Endothelial cell (in vitro differentiated cells): Measurements from ENCODE around the gene BCL2L2. TPM values are rescaled to one million over a fixed set of nuclear protein-coding genes. Genes with fewer than 3 reads are reported as not detected.
"Not testable (repeated sequence)": the region's sequence is repeated elsewhere in the genome, so short reads cannot be mapped to it uniquely, and the experiment has no call there.

Experiments
- DNase-seq: peaks from one replicate; pipeline ENCODE4 v3.0.0; 2021; ENCODE audit warnings: low spot score
- H3K27ac Mint-ChIP-seq: one replicate; pipeline ENCODE4 v1.8.0; 2021; ENCODE audit warnings: mixed read lengths, inconsistent platforms; ENCODE audit not compliant: unreplicated experiment
- H3K27me3 Mint-ChIP-seq: one replicate; pipeline ENCODE4 v1.8.0; 2021; ENCODE audit warnings: mild to moderate bottlenecking, moderate library complexity, mixed read lengths, inconsistent platforms; ENCODE audit not compliant: unreplicated experiment
- H3K36me3 Mint-ChIP-seq: one replicate; pipeline ENCODE4 v1.8.0; 2021; ENCODE audit warnings: mild to moderate bottlenecking, low read depth, mixed read lengths, inconsistent platforms; ENCODE audit not compliant: unreplicated experiment
- H3K4me1 Mint-ChIP-seq: one replicate; pipeline ENCODE4 v1.8.0; 2021; ENCODE audit warnings: mild to moderate bottlenecking, mixed read lengths, inconsistent platforms; ENCODE audit not compliant: unreplicated experiment
- H3K4me3 Mint-ChIP-seq: one replicate; pipeline ENCODE4 v1.8.0; 2021; ENCODE audit warnings: mild to moderate bottlenecking, mixed read lengths, inconsistent platforms; ENCODE audit not compliant: unreplicated experiment
- H3K9me3 Mint-ChIP-seq: one replicate; pipeline ENCODE4 v1.8.0; 2021; ENCODE audit warnings: mixed read lengths, inconsistent platforms; ENCODE audit not compliant: unreplicated experiment
- total RNA-seq: library from RNA; stranded (reverse); fragmentation: NEBNext Ultra II Directional; extraction: Animal tissue kit (Norgen Biotek cat#: 25700); gene quantifications from one replicate; pipeline ENCODE4 v1.2.1, GENCODE V29; 2021; ENCODE audit not compliant: unreplicated experiment
- TF ChIP-seq, protein P1 (sequence below): fragments of 200-600 bp; sonication (generic); IDR thresholded peaks from one replicate; pipeline ENCODE4 v1.5.0; 2021; ENCODE audit warnings: antibody characterized with exemption; ENCODE audit not compliant: unreplicated experiment

The BCL2L2 gene
- total RNA-seq, 1 donor from 2014 or later, result 22.0 TPM

DNA sequence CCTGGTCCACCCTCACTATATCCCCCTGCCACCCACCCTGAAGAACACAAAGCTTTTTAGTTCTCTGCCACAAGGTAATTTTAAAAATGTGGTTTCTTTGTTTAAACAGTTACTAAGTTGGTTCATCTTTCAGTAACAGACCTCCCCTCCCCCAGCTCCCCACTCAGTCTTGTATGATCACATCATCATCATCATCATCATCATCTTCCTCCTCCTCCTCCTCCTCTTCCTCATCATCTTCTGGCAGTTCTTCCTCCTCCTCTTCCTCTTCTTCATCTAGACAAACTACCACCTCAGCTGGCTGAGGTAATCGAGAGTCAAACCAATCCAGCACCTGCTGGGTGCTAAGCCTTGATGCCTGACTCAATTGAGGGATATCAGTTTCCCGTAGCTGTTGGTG lies 31.2 kb upstream of the BCL2L2 start:
- Mint-ChIP-seq H3K36me3 (peaks cover 19% of the 10 kb centered on the region), H3K4me1 (peaks cover 8% of the 10 kb centered on the region), H3K27ac (no peak overlapping the region), H3K27me3 (peaks cover 8% of the 10 kb centered on the region), H3K9me3 (no peaks in the 10 kb centered on the region), H3K4me3 (peak overlapping the region; percentile 9)
- TF ChIP-seq, protein P1, sequence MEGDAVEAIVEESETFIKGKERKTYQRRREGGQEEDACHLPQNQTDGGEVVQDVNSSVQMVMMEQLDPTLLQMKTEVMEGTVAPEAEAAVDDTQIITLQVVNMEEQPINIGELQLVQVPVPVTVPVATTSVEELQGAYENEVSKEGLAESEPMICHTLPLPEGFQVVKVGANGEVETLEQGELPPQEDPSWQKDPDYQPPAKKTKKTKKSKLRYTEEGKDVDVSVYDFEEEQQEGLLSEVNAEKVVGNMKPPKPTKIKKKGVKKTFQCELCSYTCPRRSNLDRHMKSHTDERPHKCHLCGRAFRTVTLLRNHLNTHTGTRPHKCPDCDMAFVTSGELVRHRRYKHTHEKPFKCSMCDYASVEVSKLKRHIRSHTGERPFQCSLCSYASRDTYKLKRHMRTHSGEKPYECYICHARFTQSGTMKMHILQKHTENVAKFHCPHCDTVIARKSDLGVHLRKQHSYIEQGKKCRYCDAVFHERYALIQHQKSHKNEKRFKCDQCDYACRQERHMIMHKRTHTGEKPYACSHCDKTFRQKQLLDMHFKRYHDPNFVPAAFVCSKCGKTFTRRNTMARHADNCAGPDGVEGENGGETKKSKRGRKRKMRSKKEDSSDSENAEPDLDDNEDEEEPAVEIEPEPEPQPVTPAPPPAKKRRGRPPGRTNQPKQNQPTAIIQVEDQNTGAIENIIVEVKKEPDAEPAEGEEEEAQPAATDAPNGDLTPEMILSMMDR, result no peak
- DNase-seq, result no peak

DNA sequence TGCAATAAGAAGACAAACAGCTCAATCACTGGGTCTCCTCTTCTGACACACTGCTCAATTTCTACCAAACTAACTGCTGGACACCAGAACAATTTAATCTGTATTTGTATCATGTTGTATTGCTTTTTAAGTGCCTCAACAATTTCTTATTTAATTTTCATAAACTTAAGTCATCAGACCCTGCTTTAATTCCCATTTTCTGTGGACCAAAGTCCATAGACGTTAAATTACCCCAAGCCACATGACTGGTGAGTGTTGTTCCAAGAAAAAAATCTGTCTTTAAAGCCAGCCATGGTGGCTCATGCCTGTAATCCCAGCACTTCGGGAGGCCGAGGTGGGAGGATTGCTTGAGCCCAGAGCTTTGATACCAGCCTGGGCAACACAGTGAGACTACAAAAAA lies 29.4 kb upstream of the BCL2L2 start:
- H3K9me3 Mint-ChIP-seq, result no peaks in the 10 kb centered on the region
- H3K4me3 Mint-ChIP-seq, result no peak overlapping the region
- H3K4me1 Mint-ChIP-seq, result peaks cover 8% of the 10 kb centered on the region
- peaks cover 6% of the 10 kb centered on the region for H3K27me3 Mint-ChIP-seq
- H3K27ac Mint-ChIP-seq, result no peak overlapping the region
- no peak for DNase-seq
- TF ChIP-seq, protein P1, result no peak
- H3K36me3 Mint-ChIP-seq, result peaks cover 19% of the 10 kb centered on the region

DNA sequence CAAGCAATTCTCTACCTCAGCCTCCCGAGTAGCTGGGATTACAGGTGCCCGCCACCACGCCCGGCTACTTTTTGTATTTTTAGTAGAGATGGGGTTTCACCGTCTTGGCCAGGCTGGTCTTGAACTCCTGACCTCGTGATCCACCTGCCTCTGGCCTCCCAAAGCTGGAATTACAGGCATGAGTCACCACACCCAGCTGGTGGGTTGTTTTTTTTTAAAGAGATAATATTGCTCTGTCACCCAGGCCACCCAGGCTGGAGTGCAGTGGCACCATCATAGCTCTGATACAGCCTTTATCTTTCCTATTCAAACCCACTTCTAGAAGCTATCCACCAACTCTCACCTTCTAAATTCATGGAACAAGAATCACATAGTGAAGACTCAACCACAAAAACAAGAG lies 28.7 kb upstream of the BCL2L2 start:
- not testable (repeated sequence) for H3K9me3 Mint-ChIP-seq, H3K4me1 Mint-ChIP-seq, H3K4me3 Mint-ChIP-seq, DNase-seq, H3K27ac Mint-ChIP-seq, H3K27me3 Mint-ChIP-seq
- H3K36me3 Mint-ChIP-seq, result peaks cover 19% of the 10 kb centered on the region

DNA sequence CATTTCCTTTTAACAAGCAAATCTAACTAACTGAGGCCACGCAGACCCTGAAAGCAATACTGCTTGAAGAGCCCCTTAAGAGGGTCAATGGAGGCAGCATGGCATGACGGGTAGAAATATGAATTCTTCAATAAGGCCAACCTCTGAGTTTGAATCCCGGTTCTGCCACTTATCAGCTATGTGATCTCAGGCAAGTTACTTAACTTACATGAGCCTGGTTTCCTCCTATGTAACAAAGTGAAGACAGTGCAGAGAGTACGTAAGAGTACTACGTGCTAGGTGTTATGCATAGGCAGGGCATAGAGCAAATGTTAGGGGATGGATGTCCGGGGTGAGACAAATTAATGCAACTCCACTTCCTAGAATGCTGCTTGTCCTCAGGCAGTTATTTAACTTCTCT lies 25.4 kb upstream of the BCL2L2 start:
- Mint-ChIP-seq H3K4me1 (peaks cover 17% of the 10 kb centered on the region), H3K27me3 (no peaks in the 10 kb centered on the region), H3K4me3 (no peak overlapping the region), H3K27ac (no peak overlapping the region), H3K36me3 (peaks cover 4% of the 10 kb centered on the region), H3K9me3 (no peaks in the 10 kb centered on the region)
- DNase-seq, result no peak
- TF ChIP-seq, protein P1, result no peak

DNA sequence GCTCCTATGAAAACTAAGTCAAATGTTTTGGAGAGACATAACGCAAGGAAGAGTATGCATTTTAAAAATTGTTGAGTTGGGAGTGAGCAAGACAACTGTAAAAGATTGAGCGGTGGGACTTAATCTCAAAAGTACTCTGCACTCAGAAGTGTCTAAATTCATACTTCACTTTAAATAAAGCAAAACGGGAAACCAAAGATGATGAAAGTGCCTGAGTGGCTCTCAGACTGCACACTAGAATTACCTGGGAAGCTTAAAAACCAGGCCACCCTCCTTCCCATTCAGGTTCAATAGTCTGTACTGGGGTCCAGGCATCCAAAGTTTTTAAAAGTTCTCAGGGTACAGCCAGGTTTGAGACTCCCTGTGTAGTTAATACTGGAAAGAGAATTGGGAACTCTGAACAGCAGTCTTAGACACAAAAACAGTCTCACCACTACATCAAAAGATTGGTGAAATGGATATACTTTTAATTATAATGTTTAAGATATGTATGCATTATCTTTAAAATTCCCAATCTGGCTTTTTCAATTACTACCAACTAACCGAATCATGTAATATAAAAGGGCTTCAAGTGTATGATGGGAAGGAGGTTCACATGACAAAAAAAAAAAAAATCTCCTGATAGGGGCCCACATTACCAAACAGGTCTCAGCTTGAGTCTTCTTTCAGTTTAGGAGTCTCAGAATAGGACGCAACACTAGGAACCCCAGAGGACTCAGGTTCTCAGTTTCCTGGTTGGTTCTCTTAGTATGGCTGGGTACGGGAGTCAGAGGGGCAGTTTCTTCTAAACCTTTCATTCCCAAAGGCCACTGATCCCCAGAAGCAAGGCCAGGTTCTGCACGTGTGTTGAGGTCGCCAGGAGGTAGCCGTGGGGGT lies 21.7 kb upstream of the BCL2L2 start:
- Mint-ChIP-seq H3K4me3 (peak overlapping the region; percentile 96), H3K4me1 (peaks cover 17% of the 10 kb centered on the region), H3K36me3 (no peaks in the 10 kb centered on the region), H3K27ac (peak overlapping the region; percentile 63), H3K9me3 (no peaks in the 10 kb centered on the region), H3K27me3 (no peaks in the 10 kb centered on the region)
- TF ChIP-seq, protein P1, result no peak
- no peak for DNase-seq
